HepG2 (cell line): ENCODE data around the gene PPHLN1. TPM values are rescaled to one million over a fixed set of nuclear protein-coding genes. Genes with fewer than 3 reads are reported as not detected.

Source experiments
- ATAC-seq: fragments of 200-7000 bp; cut with Tn5 transposase; 3 replicates; pipeline ENCODE4 v1.9.1; 2020; ENCODE audit warnings: mild to moderate bottlenecking, moderate library complexity
- BruUV-seq: library from RNA; stranded (reverse); fragments of 400-500 nt; replicated peaks from 2 replicates; lab custom pipeline; 2021; lab: Mats Ljungman, UMichigan
- CTCF ChIA-PET: fragments of 300-600 bp; formaldehyde crosslinking; extraction: SDS; loops from one replicate; lab custom pipeline; 2021; ENCODE audit warnings: low total read pairs, inconsistent platforms, low intra/inter-chr PET ratio; lab: Yijun Ruan, JAX
- POLR2A ChIA-PET: fragments of 350-600 bp; sonication (Branson Sonifier 250); formaldehyde crosslinking; loops from one replicate; lab custom pipeline; 2020; ENCODE audit warnings: antibody characterized with exemption, inconsistent platforms; lab: Yijun Ruan, JAX
- DNase-seq: peaks from one replicate; pipeline ENCODE4 v3.0.0-alpha.2; 2015; ENCODE audit warnings: low spot score
- FAIRE-seq: peaks from 3 replicates; lab custom pipeline; 2011; peaks lifted over from hg19 to GRCh38; lab: Jason Lieb, UNC
- H2AFZ ChIP-seq: one replicate; pipeline ENCODE4 v1.6.1; 2011; ENCODE audit warnings: low read length, inconsistent platforms
- H3K27ac ChIP-seq: fragments of 300-600 bp; 3 replicates; pipeline ENCODE4 v1.8.0; 2011; ENCODE audit warnings: mixed run types, mild to moderate bottlenecking, mixed read lengths, low read length, inconsistent platforms; ENCODE audit not compliant: insufficient read depth; ENCODE audit errors: extremely low read length
- H3K27me3 ChIP-seq, 2 experiments: fragments of 200-600 bp in 1 of 2; 2 replicates in 1 of 2; 3 replicates in 1 of 2; pipeline versions ENCODE4 v1.6.0 to v1.8.0; 2011; ENCODE audit warnings: low read length in 2 of 2, mild to moderate bottlenecking in 2 of 2, moderate library complexity in 2 of 2, inconsistent platforms in 1 of 2; ENCODE audit not compliant: insufficient read depth in 2 of 2, control insufficient read depth in 1 of 2
- H3K36me3 ChIP-seq, 2 experiments: fragments of 200-600 bp in 1 of 2; replicated peaks in 1 of 2; 2 replicates in 1 of 2; 3 replicates in 1 of 2; pipeline versions ENCODE4 v1.5.1 to v1.8.0; 2011; ENCODE audit warnings: low read length in 2 of 2, inconsistent platforms in 1 of 2; ENCODE audit not compliant: insufficient read depth in 2 of 2, control insufficient read depth in 1 of 2
- H3K4me1 ChIP-seq: 2 replicates; pipeline ENCODE4 v1.5.1; 2012; ENCODE audit warnings: low read length, inconsistent platforms; ENCODE audit not compliant: insufficient read depth
- H3K4me2 ChIP-seq: 2 replicates; pipeline ENCODE4 v1.6.0; 2011; ENCODE audit warnings: low read depth, low read length, inconsistent platforms
- H3K4me3 ChIP-seq, 3 experiments: fragments of 200-600 bp in 1 of 3; sonication (generic), shearing (Covaris generic) in 1 of 3; replicated peaks in 1 of 3; 2 replicates each; pipeline ENCODE4 v1.5.1; 2011 to 2016; ENCODE audit warnings: low read length in 3 of 3, inconsistent platforms in 2 of 3, low read depth in 2 of 3, mild to moderate bottlenecking in 2 of 3, control low read depth in 1 of 3, mixed read lengths in 1 of 3; ENCODE audit not compliant: insufficient read depth in 1 of 3
- H3K79me2 ChIP-seq: one replicate; pipeline ENCODE4 v1.6.1; 2011; ENCODE audit warnings: low read length, inconsistent platforms; ENCODE audit not compliant: insufficient read depth
- H3K9ac ChIP-seq: 2 replicates; pipeline ENCODE4 v1.6.0; 2011; ENCODE audit warnings: mild to moderate bottlenecking, low read depth, low read length, inconsistent platforms; ENCODE audit not compliant: insufficient read depth
- H3K9me3 ChIP-seq: 2 replicates; pipeline ENCODE4 v1.5.1; 2012; ENCODE audit warnings: mild to moderate bottlenecking, low read length
- H4K20me1 ChIP-seq: 2 replicates; pipeline ENCODE4 v1.6.0; 2011; ENCODE audit warnings: inconsistent platforms, mild to moderate bottlenecking, low read length, moderate library complexity; ENCODE audit not compliant: insufficient read depth
- ATRX ChIP-seq: sonication (generic); formaldehyde crosslinking; IDR thresholded peaks from 2 replicates; pipeline ENCODE4 v1.4.0; 2020; ENCODE audit warnings: missing genetic modification reagents, borderline replicate concordance
- CHCHD3 ChIP-seq: sonication (generic); formaldehyde crosslinking; IDR thresholded peaks from 2 replicates; pipeline ENCODE4 v1.8.0; 2022; ENCODE audit warnings: mild to moderate bottlenecking, missing genetic modification reagents, moderate library complexity
- FOSL1 ChIP-seq: sonication (generic); formaldehyde crosslinking; IDR thresholded peaks from 2 replicates; pipeline ENCODE4 v1.9.0; 2021; ENCODE audit warnings: missing genetic modification reagents, borderline replicate concordance
- RFXAP ChIP-seq: sonication (generic); formaldehyde crosslinking; IDR thresholded peaks from 2 replicates; pipeline ENCODE4 v1.4.0; 2020; ENCODE audit warnings: missing genetic modification reagents, borderline replicate concordance
- SMYD3 ChIP-seq: sonication (generic); formaldehyde crosslinking; IDR thresholded peaks from 2 replicates; pipeline ENCODE4 v1.8.1; 2023; ENCODE audit warnings: mild to moderate bottlenecking, missing genetic modification reagents
- SPEN ChIP-seq: sonication (generic); formaldehyde crosslinking; IDR thresholded peaks from 2 replicates; pipeline ENCODE4 v1.5.1; 2020; ENCODE audit warnings: low read depth, mild to moderate bottlenecking, missing genetic modification reagents
- STAG1 ChIP-seq: sonication (generic); formaldehyde crosslinking; IDR thresholded peaks from 2 replicates; pipeline ENCODE4 v1.4.0; 2020; ENCODE audit warnings: missing genetic modification reagents
- ZBTB33 ChIP-seq: sonication (generic); formaldehyde crosslinking; IDR thresholded peaks from 2 replicates; pipeline ENCODE4 v1.4.0; 2020; ENCODE audit warnings: missing genetic modification reagents
- ZKSCAN5 ChIP-seq: sonication (generic); formaldehyde crosslinking; IDR thresholded peaks from 2 replicates; pipeline ENCODE4 v1.5.1; 2020; ENCODE audit warnings: mild to moderate bottlenecking, missing genetic modification reagents
- ZNF549 ChIP-seq: sonication (generic); formaldehyde crosslinking; IDR thresholded peaks from 2 replicates; pipeline ENCODE4 v1.5.0; 2020; ENCODE audit warnings: missing genetic modification reagents
- ZNF709 ChIP-seq: sonication (generic); formaldehyde crosslinking; IDR thresholded peaks from 2 replicates; pipeline ENCODE4 v1.5.0; 2020; ENCODE audit warnings: mild to moderate bottlenecking, missing genetic modification reagents
- ZNF781 ChIP-seq: sonication (generic); formaldehyde crosslinking; IDR thresholded peaks from 2 replicates; pipeline ENCODE4 v1.5.1; 2020; ENCODE audit warnings: borderline replicate concordance, mild to moderate bottlenecking, missing genetic modification reagents; ENCODE audit errors: not compliant biosample characterization
- WGBS: methylation state at CpG from one replicate; pipeline ENCODE4 v1.1.6; 2017; ENCODE audit warnings: low lambda C conversion rate; 5-methylcytosine and 5-hydroxymethylcytosine counted together
- in situ Hi-C: cut with HindIII; loops from 2 replicates; pipeline ENCODE4 v1.10.0; 2017; ENCODE audit warnings: low pct_unique_long_range_greater_than_20kb; ENCODE audit not compliant: extremely low pct_ligation_motif_present
- intact Hi-C: fragments of 100-400 bp; cut with micrococcal nuclease; formaldehyde crosslinking; loops from one replicate; pipeline ENCODE4 v1.10.0; 2022; ENCODE audit not compliant: unreplicated experiment
- polyA plus RNA-seq, 8 experiments: library from polyadenylated mRNA; depleted of rRNA in 3 of 8; stranded (reverse) in 7 of 8; unstranded in 1 of 8; fragments of >200 nt; fragmentation: Illumina TruSeq in 4 of 8; extraction: Trizol in 4 of 8; gene quantifications; 2 replicates each; pipeline versions ENCODE4 v1.2.1 to v1.2.3, GENCODE V29; 2011 to 2016; ENCODE audit warnings: low read depth in 4 of 8, missing spikeins in 1 of 8, mixed read lengths in 1 of 8; ENCODE audit not compliant: insufficient read depth in 1 of 8
- total RNA-seq, 5 experiments: library from RNA; depleted of rRNA; stranded (reverse); fragments of >200 nt; fragmentation: Illumina TruSeq; extraction: Trizol; gene quantifications; 2 replicates each; pipeline ENCODE4 v1.2.3, GENCODE V29; 2016; ENCODE audit warnings: low read depth in 1 of 5
- TF ChIP-seq, protein P1 (sequence below): sonication (generic); formaldehyde crosslinking; conservative IDR thresholded peaks from 2 replicates; pipeline ENCODE4 v1.4.0; 2020; ENCODE audit warnings: mild to moderate bottlenecking, missing genetic modification reagents, moderate library complexity
- TF ChIP-seq, protein P2 (sequence below): sonication (generic); formaldehyde crosslinking; IDR thresholded peaks from 2 replicates; pipeline ENCODE4 v1.4.0; 2020; ENCODE audit warnings: missing genetic modification reagents
- TF ChIP-seq, protein P3 (sequence below): sonication (generic); formaldehyde crosslinking; IDR thresholded peaks from 2 replicates; pipeline ENCODE4; 2020; ENCODE audit warnings: missing genetic modification reagents, mild to moderate bottlenecking, borderline replicate concordance

Gene PPHLN1
- total and polyA plus RNA-seq, 2 of the 13 experiments (the other 11 are each of a cell fraction or from before 2014, with no cell fraction given): 43.4 to 66.0 TPM

- intact Hi-C loops: no loop called here
- H3K79me2 ChIP-seq: no peaks in the 10 kb centered on the region
- H3K4me2 ChIP-seq: no peak overlapping the region
- ATAC-seq (no peak), FAIRE-seq (no peak), DNase-seq (no peak)
- ChIA-PET CTCF (no interaction called here), POLR2A (no interaction called here)
- H3K9me3 ChIP-seq: no peaks in the 10 kb centered on the region
- H4K20me1 ChIP-seq: no peaks in the 10 kb centered on the region
- no peak overlapping the region for H2AFZ ChIP-seq
- H3K36me3 ChIP-seq: no peaks in the 10 kb centered on the region
- no peak overlapping the region for H3K4me3 ChIP-seq
- H3K4me1 ChIP-seq: peaks cover 16% of the 10 kb centered on the region
- no peaks in the 10 kb centered on the region for H3K27me3 ChIP-seq
- WGBS: 60% methylated on average over 3 of the region's 3 CpGs
- no peak overlapping the region for H3K9ac ChIP-seq
- in situ Hi-C loops: no loop called here
- no peak overlapping the region for H3K27ac ChIP-seq
- BruUV-seq: no TSS peak
- TF ChIP-seq ZNF781 (no peak), SPEN (CRISPR knock-in tag) (no peak), ZKSCAN5 (CRISPR knock-in tag) (no peak), FOSL1 (CRISPR knock-in tag) (no peak), ZNF549 (CRISPR knock-in tag) (no peak), RFXAP (no peak), ATRX (CRISPR knock-in tag) (no peak), CHCHD3 (no peak), ZNF709 (CRISPR knock-in tag) (no peak), SMYD3 (CRISPR knock-in tag) (no peak), STAG1 (CRISPR knock-in tag) (no peak), ZBTB33 (no peak)
- TF ChIP-seq, protein P1, sequence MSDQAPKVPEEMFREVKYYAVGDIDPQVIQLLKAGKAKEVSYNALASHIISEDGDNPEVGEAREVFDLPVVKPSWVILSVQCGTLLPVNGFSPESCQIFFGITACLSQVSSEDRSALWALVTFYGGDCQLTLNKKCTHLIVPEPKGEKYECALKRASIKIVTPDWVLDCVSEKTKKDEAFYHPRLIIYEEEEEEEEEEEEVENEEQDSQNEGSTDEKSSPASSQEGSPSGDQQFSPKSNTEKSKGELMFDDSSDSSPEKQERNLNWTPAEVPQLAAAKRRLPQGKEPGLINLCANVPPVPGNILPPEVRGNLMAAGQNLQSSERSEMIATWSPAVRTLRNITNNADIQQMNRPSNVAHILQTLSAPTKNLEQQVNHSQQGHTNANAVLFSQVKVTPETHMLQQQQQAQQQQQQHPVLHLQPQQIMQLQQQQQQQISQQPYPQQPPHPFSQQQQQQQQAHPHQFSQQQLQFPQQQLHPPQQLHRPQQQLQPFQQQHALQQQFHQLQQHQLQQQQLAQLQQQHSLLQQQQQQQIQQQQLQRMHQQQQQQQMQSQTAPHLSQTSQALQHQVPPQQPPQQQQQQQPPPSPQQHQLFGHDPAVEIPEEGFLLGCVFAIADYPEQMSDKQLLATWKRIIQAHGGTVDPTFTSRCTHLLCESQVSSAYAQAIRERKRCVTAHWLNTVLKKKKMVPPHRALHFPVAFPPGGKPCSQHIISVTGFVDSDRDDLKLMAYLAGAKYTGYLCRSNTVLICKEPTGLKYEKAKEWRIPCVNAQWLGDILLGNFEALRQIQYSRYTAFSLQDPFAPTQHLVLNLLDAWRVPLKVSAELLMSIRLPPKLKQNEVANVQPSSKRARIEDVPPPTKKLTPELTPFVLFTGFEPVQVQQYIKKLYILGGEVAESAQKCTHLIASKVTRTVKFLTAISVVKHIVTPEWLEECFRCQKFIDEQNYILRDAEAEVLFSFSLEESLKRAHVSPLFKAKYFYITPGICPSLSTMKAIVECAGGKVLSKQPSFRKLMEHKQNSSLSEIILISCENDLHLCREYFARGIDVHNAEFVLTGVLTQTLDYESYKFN (CRISPR knock-in tag): no peak
- TF ChIP-seq, protein P2, sequence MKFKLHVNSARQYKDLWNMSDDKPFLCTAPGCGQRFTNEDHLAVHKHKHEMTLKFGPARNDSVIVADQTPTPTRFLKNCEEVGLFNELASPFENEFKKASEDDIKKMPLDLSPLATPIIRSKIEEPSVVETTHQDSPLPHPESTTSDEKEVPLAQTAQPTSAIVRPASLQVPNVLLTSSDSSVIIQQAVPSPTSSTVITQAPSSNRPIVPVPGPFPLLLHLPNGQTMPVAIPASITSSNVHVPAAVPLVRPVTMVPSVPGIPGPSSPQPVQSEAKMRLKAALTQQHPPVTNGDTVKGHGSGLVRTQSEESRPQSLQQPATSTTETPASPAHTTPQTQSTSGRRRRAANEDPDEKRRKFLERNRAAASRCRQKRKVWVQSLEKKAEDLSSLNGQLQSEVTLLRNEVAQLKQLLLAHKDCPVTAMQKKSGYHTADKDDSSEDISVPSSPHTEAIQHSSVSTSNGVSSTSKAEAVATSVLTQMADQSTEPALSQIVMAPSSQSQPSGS: no peak
- TF ChIP-seq, protein P3, sequence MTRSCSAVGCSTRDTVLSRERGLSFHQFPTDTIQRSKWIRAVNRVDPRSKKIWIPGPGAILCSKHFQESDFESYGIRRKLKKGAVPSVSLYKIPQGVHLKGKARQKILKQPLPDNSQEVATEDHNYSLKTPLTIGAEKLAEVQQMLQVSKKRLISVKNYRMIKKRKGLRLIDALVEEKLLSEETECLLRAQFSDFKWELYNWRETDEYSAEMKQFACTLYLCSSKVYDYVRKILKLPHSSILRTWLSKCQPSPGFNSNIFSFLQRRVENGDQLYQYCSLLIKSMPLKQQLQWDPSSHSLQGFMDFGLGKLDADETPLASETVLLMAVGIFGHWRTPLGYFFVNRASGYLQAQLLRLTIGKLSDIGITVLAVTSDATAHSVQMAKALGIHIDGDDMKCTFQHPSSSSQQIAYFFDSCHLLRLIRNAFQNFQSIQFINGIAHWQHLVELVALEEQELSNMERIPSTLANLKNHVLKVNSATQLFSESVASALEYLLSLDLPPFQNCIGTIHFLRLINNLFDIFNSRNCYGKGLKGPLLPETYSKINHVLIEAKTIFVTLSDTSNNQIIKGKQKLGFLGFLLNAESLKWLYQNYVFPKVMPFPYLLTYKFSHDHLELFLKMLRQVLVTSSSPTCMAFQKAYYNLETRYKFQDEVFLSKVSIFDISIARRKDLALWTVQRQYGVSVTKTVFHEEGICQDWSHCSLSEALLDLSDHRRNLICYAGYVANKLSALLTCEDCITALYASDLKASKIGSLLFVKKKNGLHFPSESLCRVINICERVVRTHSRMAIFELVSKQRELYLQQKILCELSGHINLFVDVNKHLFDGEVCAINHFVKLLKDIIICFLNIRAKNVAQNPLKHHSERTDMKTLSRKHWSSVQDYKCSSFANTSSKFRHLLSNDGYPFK (CRISPR knock-in tag): no peak
Measured at GRCh38 chr12:42281844-42282243, 44.1 kb upstream of the PPHLN1 start.
